Hippocampal formation (tissue), 2 donors: Measurements from ENCODE around the gene NRG2.

Experiments used
- DNase-seq, 2 donors: peaks; one replicate each; lab custom pipeline; 2025; lab: John Stamatoyannopoulos, UW

NRG2 gene

GRCh38 chr5:139903795-139904565 is 139.1 kb downstream of the NRG2 start:
- DNase-seq = peak; percentile 11 to 60

- DNase-seq = no peak
Measured at GRCh38 chr5:139903450-139903794, 139.7 kb downstream of the NRG2 start.

GRCh38 chr5:139901986-139902385 is 141.1 kb downstream of the NRG2 start:
- DNase-seq = no peak

GRCh38 chr5:139901251-139901575 is 141.9 kb downstream of the NRG2 start:
- no peak for DNase-seq

- DNase-seq = no peak
Measured at GRCh38 chr5:139900546-139901250, 142.4 kb downstream of the NRG2 start.

GRCh38 chr5:139898981-139899380 is 144.1 kb downstream of the NRG2 start:
- no peak for DNase-seq

- no peak for DNase-seq
Measured at GRCh38 chr5:139897982-139898381, 145.1 kb downstream of the NRG2 start.

- DNase-seq = no peak
Measured at GRCh38 chr5:139897342-139897741, 145.8 kb downstream of the NRG2 start.

- no peak for DNase-seq
Measured at GRCh38 chr5:139896718-139897117, 146.4 kb downstream of the NRG2 start.

- peak; percentile 3 to 17 for DNase-seq
Measured at GRCh38 chr5:139895647-139896046, 147.5 kb downstream of the NRG2 start.

GRCh38 chr5:139895046-139895445 is 148.1 kb downstream of the NRG2 start:
- DNase-seq = no peak

- no peak for DNase-seq
Measured at GRCh38 chr5:139893873-139894272, 149.2 kb downstream of the NRG2 start.

- no peak for DNase-seq
Measured at GRCh38 chr5:139889410-139889809, 153.7 kb downstream of the NRG2 start.

- no peak for DNase-seq
Measured at GRCh38 chr5:139888370-139888769, 154.7 kb downstream of the NRG2 start.

GRCh38 chr5:139886213-139886612 is 156.9 kb downstream of the NRG2 start:
- no peak for DNase-seq

- no peak for DNase-seq
Measured at GRCh38 chr5:139885857-139886208, 157.3 kb downstream of the NRG2 start.

- no peak for DNase-seq
Measured at GRCh38 chr5:139885172-139885856, 157.8 kb downstream of the NRG2 start.

- no peak for DNase-seq
Measured at GRCh38 chr5:139884734-139885133, 158.4 kb downstream of the NRG2 start.

GRCh38 chr5:139884144-139884543 is 159.0 kb downstream of the NRG2 start:
- DNase-seq = no peak

- no peak for DNase-seq
Measured at GRCh38 chr5:139882961-139883539, 160.0 kb downstream of the NRG2 start.

GRCh38 chr5:139882316-139882715 is 160.8 kb downstream of the NRG2 start:
- DNase-seq = no peak

- DNase-seq = no peak
Measured at GRCh38 chr5:139881143-139881733, 161.9 kb downstream of the NRG2 start.
